Cerebellar cortex (tissue), 1 donor: Measurements from ENCODE around the gene PNPLA8.
"Not testable (repeated sequence)": the region's sequence is repeated elsewhere in the genome, so short reads cannot be mapped to it uniquely, and the experiment has no call there.

Source experiments
- DNase-seq: peaks from one replicate; pipeline ENCODE4 v3.0.0-alpha.2; 2015; ENCODE audit warnings: low spot score

Gene PNPLA8

DNA sequence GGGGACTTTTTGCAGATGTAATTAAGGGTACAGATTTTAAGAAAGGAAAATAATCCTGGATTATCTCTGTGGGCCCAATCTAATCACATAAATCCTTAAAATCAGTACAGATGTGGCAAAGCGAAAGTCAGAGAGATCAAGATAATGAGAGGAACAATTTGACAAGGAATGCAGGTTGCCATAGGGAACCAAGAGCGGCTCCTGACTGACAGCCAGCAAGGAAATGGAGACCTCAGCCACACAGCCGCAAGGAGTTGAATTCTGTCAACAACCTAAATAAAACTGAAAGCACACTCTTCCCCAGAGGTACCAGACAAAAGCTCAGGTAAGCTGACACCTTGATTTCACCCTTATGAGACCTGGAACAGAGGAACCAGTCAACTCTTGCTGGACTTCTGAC is 3.4 kb upstream of the PNPLA8 start:
- DNase-seq = no peak

- DNase-seq = no peak
Measured at GRCh38 chr7:108528183-108528712, 2.3 kb upstream of the PNPLA8 start.

- DNase-seq = no peak
Measured at GRCh38 chr7:108526768-108527017, 758 bp upstream of the PNPLA8 start.

DNA sequence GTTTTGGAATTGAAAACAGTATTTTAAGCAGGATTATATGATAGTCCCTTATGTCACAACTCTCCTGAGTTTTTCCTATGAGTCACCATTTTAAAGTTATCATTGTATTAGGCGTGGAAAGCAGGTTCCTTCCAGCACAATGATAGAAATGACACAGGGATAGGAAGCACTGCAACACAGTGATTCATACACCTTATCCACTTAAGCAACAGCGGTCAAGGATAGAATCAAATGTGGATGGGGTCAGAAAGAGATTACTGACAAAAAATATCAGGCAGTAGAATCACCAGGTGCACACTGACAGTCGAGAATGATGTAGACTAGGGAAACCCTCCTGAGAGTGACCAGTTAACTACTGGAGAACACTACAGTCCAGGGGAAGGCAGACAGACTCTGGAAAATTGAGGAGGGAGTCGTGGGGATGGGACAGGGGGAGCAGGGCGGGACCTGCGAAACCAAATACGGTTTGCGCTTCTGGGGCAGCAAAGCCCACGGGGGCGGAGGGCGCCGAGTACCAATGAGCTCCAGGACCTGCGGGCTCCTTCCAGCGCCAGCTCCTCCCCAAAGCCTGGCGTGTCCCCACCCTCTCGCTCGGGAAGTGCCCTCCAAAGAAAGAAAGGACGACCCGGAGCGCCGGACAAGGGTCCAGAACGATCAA is 479 bp downstream of the PNPLA8 start:
- DNase-seq = no peak

DNA sequence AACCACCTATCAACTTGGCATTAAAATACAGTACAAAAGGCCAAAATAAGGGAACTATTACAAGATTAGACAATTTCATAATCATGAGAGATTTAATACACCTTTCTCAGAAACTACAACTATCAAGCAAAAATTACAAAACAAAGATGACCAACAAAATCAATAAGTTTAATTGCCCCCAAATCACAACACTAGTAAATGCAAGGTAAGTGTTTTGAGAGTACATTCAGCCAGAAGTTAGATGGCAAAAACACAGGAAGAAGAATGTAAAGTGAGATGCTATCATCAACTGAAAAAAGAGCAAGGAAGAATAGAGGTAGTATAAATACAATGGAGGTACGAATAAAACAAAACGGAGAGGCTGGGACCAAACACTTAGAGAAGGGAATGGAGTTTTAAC is 3.2 kb downstream of the PNPLA8 start:
- no peak for DNase-seq

DNA sequence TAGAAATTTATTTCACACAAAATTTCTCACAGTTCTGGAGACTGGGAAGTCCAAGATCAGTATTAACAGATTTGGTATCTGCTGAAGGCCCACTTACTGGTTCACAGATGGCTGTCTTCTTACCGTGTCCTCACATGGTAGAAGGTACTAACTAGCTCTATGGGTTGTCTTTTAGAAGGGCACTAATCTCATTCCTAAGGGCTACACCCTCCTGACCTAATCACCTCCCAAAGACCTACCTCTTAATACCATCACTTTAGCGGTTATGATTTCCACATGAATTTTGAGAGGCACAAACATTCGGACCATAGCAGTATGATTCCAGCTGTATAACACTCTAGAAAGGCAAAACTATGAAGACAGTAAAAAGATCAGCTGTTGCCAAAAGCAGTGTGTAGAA is 8.0 kb downstream of the PNPLA8 start:
- DNase-seq = no peak

DNA sequence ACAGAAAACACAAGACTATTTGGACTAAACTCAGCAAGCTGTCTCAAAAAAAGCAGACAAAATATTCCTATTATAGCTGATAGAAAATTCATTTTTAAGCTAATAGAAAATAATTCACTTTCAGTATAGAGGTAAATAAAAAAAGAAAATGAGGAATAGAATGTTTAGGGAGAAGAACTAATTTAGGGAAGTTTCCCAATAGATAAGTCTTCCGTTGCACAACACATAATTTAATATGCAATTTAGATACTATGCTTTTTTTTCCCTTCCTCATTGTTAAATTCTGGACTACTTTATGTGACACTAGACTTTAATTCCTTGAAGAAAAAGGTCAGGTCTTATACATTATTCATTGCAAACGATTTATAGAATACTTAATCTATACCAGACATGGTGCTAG is 10.3 kb downstream of the PNPLA8 start:
- no peak for DNase-seq

GRCh38 chr7:108515013-108515412 is 10.9 kb downstream of the PNPLA8 start:
- DNase-seq = no peak

DNA sequence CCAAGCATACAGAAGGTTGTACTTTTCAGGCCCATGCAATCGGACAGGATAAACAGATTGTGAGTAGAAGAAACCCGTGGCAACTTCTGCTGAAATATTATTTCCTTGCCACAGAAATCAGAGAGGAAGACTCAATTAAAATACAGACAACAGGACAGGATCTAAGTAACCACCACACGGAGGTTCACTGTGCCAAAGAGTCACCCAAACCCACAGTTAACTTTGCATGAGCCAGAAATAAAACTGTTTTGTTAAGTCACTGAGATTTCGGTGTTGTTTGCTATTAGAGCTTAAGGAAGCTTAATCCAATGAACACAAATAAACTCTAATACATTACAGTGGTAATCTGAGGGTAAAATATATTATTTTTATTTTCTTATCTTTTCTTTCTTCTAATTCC is 14.0 kb downstream of the PNPLA8 start:
- DNase-seq = no peak

GRCh38 chr7:108504576-108504975 is 21.4 kb downstream of the PNPLA8 start:
- not testable (repeated sequence) for DNase-seq

DNA sequence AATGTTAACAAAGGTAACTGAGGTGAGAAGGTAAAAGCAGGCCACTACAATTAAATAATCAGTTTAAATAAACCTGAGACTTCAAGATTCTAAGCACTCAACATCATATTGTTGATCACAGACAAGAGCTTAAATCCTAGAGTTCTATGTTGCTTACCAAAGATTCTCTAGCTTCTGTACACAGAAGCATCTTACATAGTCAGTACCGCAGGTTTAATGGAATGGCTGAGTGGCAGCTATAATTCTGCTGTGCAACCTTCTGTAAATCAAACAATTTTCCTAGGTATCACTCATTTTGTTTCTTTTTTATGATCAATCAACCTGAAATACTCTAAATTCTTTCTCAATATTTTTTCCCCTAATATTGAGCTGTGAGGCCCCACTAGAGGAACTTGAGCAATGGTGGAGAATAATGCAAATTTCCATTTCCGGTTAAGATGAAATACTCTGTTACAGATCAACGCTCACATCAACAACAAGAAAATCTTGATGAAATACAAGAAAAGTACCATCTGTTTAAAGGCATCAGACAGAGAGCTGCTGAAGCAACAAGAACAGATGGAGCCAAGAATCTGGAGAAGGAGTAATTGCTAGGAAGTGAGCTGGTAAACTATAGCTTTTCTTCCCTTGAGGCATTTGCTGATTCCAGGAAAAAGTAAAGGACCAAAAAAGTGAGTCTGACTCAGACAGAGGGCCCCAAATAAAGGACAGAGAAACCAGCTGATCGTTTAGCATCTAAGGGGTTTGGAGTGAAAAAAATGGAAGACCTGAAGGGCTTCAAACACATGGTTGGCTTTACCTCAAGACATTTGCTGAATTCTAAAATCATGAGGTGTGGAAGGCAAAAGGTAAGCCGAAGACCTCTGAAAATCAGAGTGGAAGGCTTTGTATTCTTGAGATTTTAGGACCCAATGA is 22.6 kb downstream of the PNPLA8 start:
- DNase-seq = peak; percentile 25

- no peak for DNase-seq
Measured at GRCh38 chr7:108499566-108499965, 26.4 kb downstream of the PNPLA8 start.

DNA sequence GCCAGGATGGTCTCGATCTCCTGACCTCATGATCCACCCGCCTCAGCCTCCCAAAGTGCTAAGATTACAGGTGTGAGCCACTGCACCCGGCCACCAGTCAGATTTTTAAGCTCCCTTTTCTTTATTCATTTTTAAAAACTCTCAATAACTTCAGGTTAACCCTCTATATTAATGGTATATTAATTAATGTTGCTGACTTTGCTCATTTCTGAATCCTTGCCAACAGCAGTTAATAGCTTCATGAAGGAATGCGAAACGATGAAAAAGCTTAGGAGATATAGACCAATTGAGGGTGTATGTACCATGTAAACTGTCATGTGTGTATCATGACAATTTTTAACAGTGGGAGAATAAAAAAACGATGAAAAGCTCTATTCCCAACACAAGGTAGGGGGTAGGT is 27.5 kb downstream of the PNPLA8 start:
- no peak for DNase-seq

GRCh38 chr7:108497082-108497725 is 28.7 kb downstream of the PNPLA8 start:
- DNase-seq = peak; percentile 70

DNA sequence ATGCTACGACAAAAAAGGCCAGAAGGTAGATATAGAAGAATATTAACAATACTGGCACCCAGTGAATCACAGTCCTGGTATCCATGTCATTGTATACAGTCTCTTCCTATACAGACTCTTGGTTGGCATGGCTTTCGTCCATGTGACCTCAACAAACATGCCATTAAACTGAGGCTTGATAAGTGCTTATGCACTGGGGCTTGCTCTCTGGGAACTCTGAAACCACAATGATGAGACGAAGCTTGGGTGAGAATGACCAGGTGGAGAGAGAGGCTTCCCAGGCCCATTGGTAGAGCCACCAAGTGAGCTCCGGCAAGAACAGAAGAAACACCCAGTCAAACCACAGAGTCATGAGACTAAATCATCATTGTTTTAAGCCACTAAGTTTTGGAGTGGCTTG is 33.2 kb downstream of the PNPLA8 start:
- DNase-seq = no peak

- no peak for DNase-seq
Measured at GRCh38 chr7:108488768-108489538, 37.0 kb downstream of the PNPLA8 start.

DNA sequence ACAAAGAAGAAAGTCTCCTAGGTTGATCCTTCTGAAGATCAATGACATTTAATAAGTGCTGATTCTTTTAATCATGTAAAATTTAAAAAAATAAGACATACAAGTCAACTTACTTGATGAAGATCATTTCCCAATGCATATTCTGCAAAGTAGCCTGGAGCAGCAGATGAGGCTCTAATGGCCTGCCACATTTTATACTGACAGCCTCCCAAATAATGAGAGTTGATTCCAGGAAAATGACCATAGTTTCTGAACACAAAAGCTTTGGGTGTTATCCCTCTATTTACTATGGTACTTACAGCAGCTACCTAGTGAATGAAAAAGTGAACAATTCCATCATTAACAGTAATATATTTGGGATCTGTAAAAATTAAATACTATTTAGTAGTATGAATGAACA is 38.3 kb downstream of the PNPLA8 start:
- DNase-seq = no peak

DNA sequence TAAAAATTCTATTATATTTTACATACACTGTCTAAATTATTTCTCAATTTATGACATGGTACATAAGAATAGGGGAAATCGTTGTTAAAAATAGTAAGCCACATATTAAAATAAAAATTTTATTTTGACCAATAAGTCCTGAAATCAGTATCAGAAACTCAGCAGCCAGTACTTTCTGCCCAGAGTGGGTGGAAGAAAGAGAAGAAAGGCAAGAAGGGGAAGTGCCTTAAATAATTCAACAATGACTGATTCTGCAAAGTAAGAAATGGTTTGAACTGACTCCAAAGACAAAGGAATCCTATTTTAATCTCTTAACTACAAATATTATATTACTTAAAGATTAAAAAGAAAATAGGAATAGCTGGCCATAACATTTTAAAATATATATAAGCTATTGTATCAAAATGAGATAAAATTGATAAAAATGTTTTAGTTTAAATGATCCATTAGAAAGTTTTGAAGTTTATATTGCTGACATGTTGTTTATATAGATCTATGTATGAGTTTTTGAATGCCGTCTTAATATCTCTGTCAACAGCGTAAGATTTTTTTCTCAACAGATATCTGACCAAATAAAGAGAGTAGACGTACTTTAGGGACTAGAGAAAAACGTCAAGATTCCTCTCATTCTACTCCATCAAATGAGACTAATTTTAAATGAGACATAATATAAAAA is 39.5 kb downstream of the PNPLA8 start:
- DNase-seq = no peak

DNA sequence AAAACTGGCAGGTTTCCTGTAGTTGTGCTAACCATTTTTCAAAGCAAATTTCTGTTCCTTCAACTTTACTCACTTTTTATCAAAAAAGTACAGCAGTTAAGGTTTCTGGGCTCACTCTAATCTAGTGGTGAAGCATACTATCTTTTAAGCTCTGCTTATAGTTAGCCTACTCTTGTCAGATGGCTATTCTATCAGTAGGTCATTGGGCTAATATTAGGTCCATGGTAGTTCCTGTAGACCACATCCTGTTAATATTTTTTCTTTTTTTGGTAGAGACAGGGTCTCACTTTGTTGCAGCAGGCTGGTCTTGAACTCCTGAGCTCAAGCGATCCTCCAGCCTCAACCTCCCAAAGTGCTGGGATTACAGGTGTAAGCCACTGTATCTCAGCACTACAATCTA is 41.8 kb downstream of the PNPLA8 start:
- no peak for DNase-seq

DNA sequence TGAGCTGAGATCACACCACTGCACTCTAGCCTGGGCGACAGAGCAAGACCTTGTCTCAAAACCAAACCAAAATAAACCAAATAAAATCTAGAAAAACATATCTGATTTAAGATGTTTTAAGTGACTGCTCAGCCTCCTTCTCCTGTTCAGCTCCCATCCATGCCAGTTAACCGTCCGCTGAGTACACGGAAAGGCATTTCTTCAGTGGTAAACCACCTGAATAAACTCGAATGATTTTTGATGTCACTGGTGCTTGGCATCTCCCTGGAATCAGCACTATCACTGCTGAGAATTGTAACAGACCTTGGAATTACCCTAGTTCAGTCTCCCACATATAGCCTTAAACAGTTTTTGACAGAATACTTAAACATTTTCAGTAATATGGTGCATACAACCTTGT is 45.6 kb downstream of the PNPLA8 start:
- no peak for DNase-seq

- no peak for DNase-seq
Measured at GRCh38 chr7:108479751-108480150, 46.2 kb downstream of the PNPLA8 start.

DNA sequence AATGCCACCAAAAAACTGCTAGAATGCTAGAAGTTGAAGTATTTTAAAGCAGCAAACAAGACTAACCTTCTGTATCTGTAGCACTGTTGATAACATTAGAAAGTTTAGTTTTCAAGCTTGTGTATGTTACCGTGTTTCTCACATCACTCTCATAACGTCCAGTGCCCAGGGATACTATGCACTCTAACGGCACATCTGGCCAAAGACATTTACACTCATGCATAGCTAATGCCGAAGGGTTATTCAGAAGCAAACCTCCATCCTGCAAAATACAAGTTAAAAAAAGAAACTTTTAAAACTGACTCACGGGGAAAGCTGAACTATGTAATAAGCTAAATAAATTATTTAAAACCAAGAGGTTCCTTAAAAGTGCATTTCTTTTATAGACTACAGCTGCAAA is 46.8 kb downstream of the PNPLA8 start:
- no peak for DNase-seq
